A549 (cell line): ENCODE measurements around the gene FNTB. TPM values are rescaled to one million over a fixed set of nuclear protein-coding genes. Genes with fewer than 3 reads are reported as not detected.

ENCODE experiments used
- ATAC-seq, 2 experiments: fragments of 200-7000 bp in 1 of 2; fragments of >200 bp in 1 of 2; cut with Nextera tagmentation in 1 of 2; cut with Tn5 transposase in 1 of 2; 3 replicates each; pipeline versions ENCODE4 v1.8.0 to v1.9.1; 2018 to 2020; ENCODE audit warnings: mild to moderate bottlenecking in 1 of 2, moderate library complexity in 1 of 2
- CTCF ChIA-PET: fragments of 300-600 bp; sonication (Branson Sonifier 250); formaldehyde crosslinking; extraction: SDS; loops from one replicate; lab custom pipeline; 2021; ENCODE audit warnings: antibody characterized with exemption, inconsistent platforms; lab: Yijun Ruan, JAX
- POLR2A ChIA-PET: fragments of 350-600 bp; formaldehyde crosslinking; extraction: SDS; loops from one replicate; lab custom pipeline; 2021; ENCODE audit warnings: antibody characterized with exemption, inconsistent platforms; lab: Yijun Ruan, JAX
- DNase-seq, 2 experiments: peaks; one replicate each; pipeline versions ENCODE4 v3.0.0 to v3.0.0-alpha.2; 2011 to 2016; ENCODE audit warnings: low read depth in 1 of 2, low spot score in 1 of 2
- FAIRE-seq: peaks from 2 replicates; lab custom pipeline; 2011; peaks lifted over from hg19 to GRCh38; lab: Jason Lieb, UNC
- H3K27ac ChIP-seq, 2 experiments: fragments of >200 bp; sonication (Bioruptor Twin); formaldehyde crosslinking; 3 replicates each; pipeline ENCODE4 v1.5.1; 2016 to 2017
- H3K4me1 ChIP-seq: fragments of >200 bp; sonication (Bioruptor Twin); formaldehyde crosslinking; 3 replicates; pipeline ENCODE4 v1.6.1; 2016
- H3K4me2 ChIP-seq: fragments of >200 bp; sonication (Bioruptor Twin); formaldehyde crosslinking; 3 replicates; pipeline ENCODE4 v1.6.1; 2016
- H3K4me3 ChIP-seq: fragments of >200 bp; sonication (Bioruptor Twin); formaldehyde crosslinking; 3 replicates; pipeline ENCODE4 v1.5.1; 2016
- H3K9me3 ChIP-seq: fragments of >200 bp; sonication (Bioruptor Twin); formaldehyde crosslinking; 3 replicates; pipeline ENCODE4 v1.6.1; 2016
- BCL3 ChIP-seq: fragments of >200 bp; sonication (Bioruptor Twin); formaldehyde crosslinking; IDR thresholded peaks from 3 replicates; pipeline ENCODE4 v1.6.1; 2016
- BHLHE40 ChIP-seq: IDR thresholded peaks from 2 replicates; pipeline ENCODE4 v1.6.1; 2012; ENCODE audit warnings: low read depth, low read length, inconsistent platforms
- CBX2 ChIP-seq: fragments of 200-600 bp; sonication (generic); IDR thresholded peaks from 2 replicates; pipeline ENCODE4 v1.6.1; 2016; ENCODE audit warnings: low read depth, mild to moderate bottlenecking, borderline replicate concordance
- CBX8 ChIP-seq: fragments of 200-600 bp; sonication (generic); IDR thresholded peaks from 2 replicates; pipeline ENCODE4 v1.6.1; 2016
- CEBPB ChIP-seq, 2 experiments: fragments of >200 bp in 1 of 2; sonication (Bioruptor Twin) in 1 of 2; formaldehyde crosslinking in 1 of 2; IDR thresholded peaks; 2 replicates each; pipeline ENCODE4 v1.6.1; 2012 to 2016
- EHF ChIP-seq: fragments of 250-450 bp; sonication (Bioruptor Pico); IDR thresholded peaks from 2 replicates; pipeline ENCODE4 v1.5.0; 2020; ENCODE audit warnings: mild to moderate bottlenecking
- EP300 ChIP-seq, 2 experiments: fragments of >200 bp; sonication (Bioruptor Twin); formaldehyde crosslinking; IDR thresholded peaks; 2 replicates in 1 of 2; 3 replicates in 1 of 2; pipeline ENCODE4 v1.6.1; 2016 to 2017
- FOSL2 ChIP-seq, 2 experiments: fragments of 450-650 bp in 1 of 2; fragments of >200 bp in 1 of 2; sonication (Bioruptor Twin) in 1 of 2; formaldehyde crosslinking; IDR thresholded peaks; 2 replicates each; pipeline versions ENCODE4 v1.5.0 to v1.6.1; 2016 to 2020; ENCODE audit warnings: mild to moderate bottlenecking in 1 of 2, moderate library complexity in 1 of 2
- FOXS1 ChIP-seq: fragments of 250-450 bp; sonication (Bioruptor Pico); IDR thresholded peaks from 2 replicates; pipeline ENCODE4 v1.5.0; 2020; ENCODE audit warnings: mild to moderate bottlenecking, moderate library complexity
- HEYL ChIP-seq: fragments of 250-450 bp; sonication (Bioruptor Pico); IDR thresholded peaks from 2 replicates; pipeline ENCODE4 v1.8.0; 2021; ENCODE audit warnings: mild to moderate bottlenecking, moderate library complexity
- HOXA7 ChIP-seq: fragments of 250-450 bp; sonication (Bioruptor Pico); IDR thresholded peaks from 2 replicates; pipeline ENCODE4 v1.5.0; 2020; ENCODE audit warnings: mild to moderate bottlenecking, moderate library complexity
- HOXB5 ChIP-seq: fragments of 250-450 bp; sonication (Bioruptor Pico); IDR thresholded peaks from 2 replicates; pipeline ENCODE4 v1.5.0; 2020; ENCODE audit warnings: mild to moderate bottlenecking, moderate library complexity
- JUNB ChIP-seq: fragments of >200 bp; sonication (Bioruptor Twin); formaldehyde crosslinking; IDR thresholded peaks from 2 replicates; pipeline ENCODE4 v1.6.1; 2016
- KDM1A ChIP-seq: fragments of 200-600 bp; sonication (generic); IDR thresholded peaks from 2 replicates; pipeline ENCODE4 v1.6.1; 2016; ENCODE audit warnings: low read depth, mild to moderate bottlenecking
- MAX ChIP-seq: IDR thresholded peaks from 2 replicates; pipeline ENCODE4 v1.6.1; 2012
- MYC ChIP-seq: IDR thresholded peaks from 2 replicates; pipeline ENCODE4 v1.6.1; 2012; ENCODE audit warnings: mild to moderate bottlenecking, inconsistent platforms, low read length, improper control_type of control experiment, borderline replicate concordance
- NFE2L2 ChIP-seq: fragments of 150-350 bp; conservative IDR thresholded peaks from 2 replicates; pipeline ENCODE4 v1.6.1; 2014; ENCODE audit warnings: low read length
- POLR2A ChIP-seq: IDR thresholded peaks from 2 replicates; pipeline ENCODE4 v1.6.1; 2012; ENCODE audit warnings: mild to moderate bottlenecking, low read length
- POLR2AphosphoS2 ChIP-seq: conservative IDR thresholded peaks from 2 replicates; pipeline ENCODE4 v1.6.1; 2012; ENCODE audit warnings: low read length, improper control_type of control experiment, inconsistent platforms
- TP53 ChIP-seq: fragments of 250-450 bp; sonication (Bioruptor Pico); IDR thresholded peaks from 2 replicates; pipeline ENCODE4 v1.5.0; 2021; ENCODE audit warnings: mild to moderate bottlenecking, moderate library complexity
- ZC3H11A ChIP-seq: fragments of 450-650 bp; IDR thresholded peaks from 2 replicates; pipeline ENCODE4 v1.6.1; 2014; ENCODE audit warnings: antibody characterized with exemption, mild to moderate bottlenecking
- ZFP36 ChIP-seq: fragments of 450-650 bp; IDR thresholded peaks from 2 replicates; pipeline ENCODE4 v1.6.1; 2014; ENCODE audit warnings: borderline replicate concordance; ENCODE audit not compliant: partially characterized antibody
- WGBS: methylation state at CpG from one replicate; pipeline ENCODE4 v1.1.6; 2017; ENCODE audit errors: missing lambda C conversion rate; 5-methylcytosine and 5-hydroxymethylcytosine counted together
- polyA plus RNA-seq, 4 experiments: library from polyadenylated mRNA; depleted of rRNA in 3 of 4; stranded (reverse); fragments of >200 nt; fragmentation: RNase III in 1 of 4; extraction: RNeasy Plus Mini Kit Qiagen cat#74134 plus additional on column Dnase treatment in 1 of 4; gene quantifications; 2 replicates in 3 of 4; 3 replicates in 1 of 4; pipeline ENCODE4 v1.2.3, GENCODE V29; 2011 to 2017
- TF ChIP-seq, protein P1 (sequence below): fragments of >200 bp; sonication (Bioruptor Twin); formaldehyde crosslinking; IDR thresholded peaks from 3 replicates; pipeline ENCODE4 v1.5.1; 2016

The FNTB gene
- polyA plus RNA-seq, 2 of the 4 experiments (the other 2 are of a cell fraction): 28.5 to 41.9 TPM

GRCh38 chr14:64968167-64968566 lies 18.5 kb upstream of the FNTB start (continued):
- no peak for TF ChIP-seq BCL3
- TF ChIP-seq, all 56 proteins: peak for 0

GRCh38 chr14:64968651-64969050 lies 18.0 kb upstream of the FNTB start:
- WGBS: 81% methylated on average over 6 of the region's 6 CpGs
- H3K9me3 ChIP-seq: no peaks in the 10 kb centered on the region
- POLR2A ChIA-PET: interaction anchor here (0.7 kb wide), 1 partner anchor 18 kb away, joined by 3 read pairs; the partner anchor contains the start of gene FNTB
- H3K4me1 ChIP-seq: peaks cover 22% of the 10 kb centered on the region; the same call in 2 of the 3 replicates
- DNase-seq (no peak), ATAC-seq (no peak), FAIRE-seq (no peak)
- H3K4me3 ChIP-seq: no peak overlapping the region
- no peak for TF ChIP-seq JUNB
- TF ChIP-seq CBX8: no peak
- TF ChIP-seq POLR2AphosphoS2: no peak
- no peak for TF ChIP-seq CEBPB (IDR thresholded peaks at IDR 0.05)
- CTCF ChIA-PET: interaction anchor here (0.7 kb wide), 1 partner anchor 31 kb away, joined by 3 read pairs; no protein-coding TSS in a partner anchor
- no peak overlapping the region for H3K27ac ChIP-seq
- no peak overlapping the region for H3K4me2 ChIP-seq

DNA sequence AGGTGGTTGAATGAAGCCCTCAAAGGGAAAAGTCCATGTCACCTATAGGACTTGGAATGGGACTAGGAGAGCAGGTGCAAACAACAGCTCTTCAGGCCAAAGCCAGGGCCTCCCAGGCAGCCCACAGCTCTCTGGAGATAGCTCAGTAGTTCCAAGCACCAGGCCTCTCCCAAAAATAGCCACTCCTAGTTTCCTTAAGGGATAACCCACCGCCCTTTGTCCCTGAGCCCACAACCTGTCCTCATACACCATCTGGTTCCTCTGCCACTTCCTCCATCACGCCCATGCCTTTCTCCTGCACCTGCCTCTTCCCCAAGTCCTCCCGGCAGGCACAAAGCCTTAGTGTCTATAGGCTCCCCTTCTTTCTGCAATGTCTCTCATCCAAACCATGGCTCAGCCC lies 16.7 kb upstream of the FNTB start:
- Histone ChIP-seq H3K4me3 (no peak overlapping the region), H3K27ac (no peak overlapping the region), H3K4me2 (peak overlapping the region; percentile 94; the same call in 2 of the 3 replicates), H3K4me1 (peaks cover 22% of the 10 kb centered on the region; the same call in 2 of the 3 replicates), H3K9me3 (no peaks in the 10 kb centered on the region)
- POLR2A ChIA-PET: interaction anchor here (1.1 kb wide), 1 partner anchor 16 kb away, joined by 4 read pairs; the partner anchor contains the start of gene FNTB
- CTCF ChIA-PET: interaction anchor here (0.7 to 2.0 kb wide), 6 partner anchors 9 to 146 kb away, joined by 3 to 11 read pairs (median 4); partner anchors contain the start of gene FNTB
- ATAC-seq: no peak
- DNase-seq: no peak
- TF ChIP-seq MYC (no peak), NFE2L2 (no peak), FOSL2 (IDR thresholded peaks at IDR 0.05) (no peak), FOSL2 (CRISPR knock-in tag; IDR thresholded peaks at IDR 0.05) (no peak), CBX2 (no peak), ZFP36 (no peak), HEYL (CRISPR knock-in tag) (no peak), TP53 (CRISPR knock-in tag) (no peak), BHLHE40 (no peak), HOXB5 (no peak), CEBPB (IDR thresholded peaks at IDR 0.05) (no peak), MAX (no peak), EHF (CRISPR knock-in tag) (no peak), EP300 (IDR thresholded peaks at IDR 0.05) (no peak), HOXA7 (CRISPR knock-in tag) (no peak), FOXS1 (CRISPR knock-in tag) (no peak), POLR2A (no peak), KDM1A (no peak), ZC3H11A (no peak)
- TF ChIP-seq, protein P1, sequence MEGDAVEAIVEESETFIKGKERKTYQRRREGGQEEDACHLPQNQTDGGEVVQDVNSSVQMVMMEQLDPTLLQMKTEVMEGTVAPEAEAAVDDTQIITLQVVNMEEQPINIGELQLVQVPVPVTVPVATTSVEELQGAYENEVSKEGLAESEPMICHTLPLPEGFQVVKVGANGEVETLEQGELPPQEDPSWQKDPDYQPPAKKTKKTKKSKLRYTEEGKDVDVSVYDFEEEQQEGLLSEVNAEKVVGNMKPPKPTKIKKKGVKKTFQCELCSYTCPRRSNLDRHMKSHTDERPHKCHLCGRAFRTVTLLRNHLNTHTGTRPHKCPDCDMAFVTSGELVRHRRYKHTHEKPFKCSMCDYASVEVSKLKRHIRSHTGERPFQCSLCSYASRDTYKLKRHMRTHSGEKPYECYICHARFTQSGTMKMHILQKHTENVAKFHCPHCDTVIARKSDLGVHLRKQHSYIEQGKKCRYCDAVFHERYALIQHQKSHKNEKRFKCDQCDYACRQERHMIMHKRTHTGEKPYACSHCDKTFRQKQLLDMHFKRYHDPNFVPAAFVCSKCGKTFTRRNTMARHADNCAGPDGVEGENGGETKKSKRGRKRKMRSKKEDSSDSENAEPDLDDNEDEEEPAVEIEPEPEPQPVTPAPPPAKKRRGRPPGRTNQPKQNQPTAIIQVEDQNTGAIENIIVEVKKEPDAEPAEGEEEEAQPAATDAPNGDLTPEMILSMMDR: no peak
- no peak for FAIRE-seq
- 94% methylated on average over 3 of the region's 3 CpGs for WGBS
